IMR-90 (cell line): ENCODE results near the gene CDC20B. TPM values are rescaled to one million over a fixed set of nuclear protein-coding genes. Genes with fewer than 3 reads are reported as not detected.

Experiments
- ATAC-seq: fragments of 200-7000 bp; cut with Tn5 transposase; 2 replicates; pipeline ENCODE4 v1.9.1; 2020; ENCODE audit warnings: low read depth, mild to moderate bottlenecking, moderate library complexity
- BruUV-seq: library from RNA; stranded (reverse); fragments of 400-500 nt; replicated peaks from 2 replicates; lab custom pipeline; 2021; lab: Mats Ljungman, UMichigan
- CTCF ChIA-PET: fragments of 300-600 bp; formaldehyde crosslinking; extraction: SDS; loops from one replicate; lab custom pipeline; 2021; ENCODE audit warnings: antibody characterized with exemption; lab: Yijun Ruan, JAX
- POLR2A ChIA-PET: fragments of 300-600 bp; sonication (Branson Sonifier 250); formaldehyde crosslinking; loops from one replicate; lab custom pipeline; 2022; ENCODE audit warnings: antibody characterized with exemption; ENCODE audit not compliant: unreplicated experiment; lab: Charles Lee
- DNase-seq: peaks from one replicate; pipeline ENCODE4 v3.0.0; 2013
- H2AFZ ChIP-seq: replicated peaks from 2 replicates; pipeline ENCODE3; 2013; ENCODE audit warnings: low read length, mild to moderate bottlenecking; ENCODE audit not compliant: poor library complexity
- H2AK5ac ChIP-seq: 2 replicates; pipeline ENCODE4 v1.6.1; 2013; ENCODE audit warnings: low read depth, low read length, inconsistent platforms
- H2AK9ac ChIP-seq: replicated peaks from 2 replicates; pipeline ENCODE3; 2013; ENCODE audit warnings: mild to moderate bottlenecking, low read depth, low read length, moderate library complexity; ENCODE audit not compliant: poor library complexity
- H2BK120ac ChIP-seq: 2 replicates; pipeline ENCODE4 v1.6.1; 2013; ENCODE audit warnings: low read depth, low read length, inconsistent platforms
- H2BK15ac ChIP-seq: 3 replicates; pipeline ENCODE4 v1.6.1; 2013; ENCODE audit warnings: low read depth, low read length, inconsistent platforms
- H2BK20ac ChIP-seq: 2 replicates; pipeline ENCODE4 v1.6.1; 2013; ENCODE audit warnings: low read depth, mild to moderate bottlenecking, inconsistent platforms, low read length, moderate library complexity
- H2BK5ac ChIP-seq: 2 replicates; pipeline ENCODE4 v1.6.1; 2013; ENCODE audit warnings: mild to moderate bottlenecking, low read depth, low read length, inconsistent platforms; ENCODE audit not compliant: poor library complexity, severe bottlenecking
- H3K14ac ChIP-seq: replicated peaks from 2 replicates; pipeline ENCODE4 v1.6.1; 2013; ENCODE audit warnings: low read depth, low read length, inconsistent platforms
- H3K18ac ChIP-seq: 2 replicates; pipeline ENCODE4 v1.6.1; 2013; ENCODE audit warnings: low read depth, low read length, control low read depth
- H3K23ac ChIP-seq: 2 replicates; pipeline ENCODE4 v1.6.1; 2013; ENCODE audit warnings: low read depth, low read length, inconsistent platforms
- H3K27ac ChIP-seq: 2 replicates; pipeline ENCODE4 v1.5.1; 2013; ENCODE audit warnings: mild to moderate bottlenecking, control low read depth, low read length; ENCODE audit not compliant: insufficient read depth
- H3K27me3 ChIP-seq: 2 replicates; pipeline ENCODE4 v1.6.1; 2013; ENCODE audit warnings: low read length; ENCODE audit not compliant: control insufficient read depth, insufficient read depth
- H3K36me3 ChIP-seq: 2 replicates; pipeline ENCODE4 v1.6.1; 2013; ENCODE audit warnings: low read length, mixed read lengths; ENCODE audit not compliant: control insufficient read depth, insufficient read depth
- H3K4ac ChIP-seq: 2 replicates; pipeline ENCODE4 v1.6.1; 2013; ENCODE audit warnings: low read depth, low read length, inconsistent platforms
- H3K4me1 ChIP-seq: 2 replicates; pipeline ENCODE4 v1.6.1; 2013; ENCODE audit warnings: low read length, mixed read lengths; ENCODE audit not compliant: control insufficient read depth, insufficient read depth
- H3K4me2 ChIP-seq: 2 replicates; pipeline ENCODE4 v1.6.1; 2013; ENCODE audit warnings: low read depth, mild to moderate bottlenecking, control low read depth, low read length, moderate library complexity
- H3K4me3 ChIP-seq: 2 replicates; pipeline ENCODE4 v1.5.1; 2013; ENCODE audit warnings: low read depth, mild to moderate bottlenecking, control low read depth, low read length, moderate library complexity; ENCODE audit not compliant: insufficient read depth
- H3K56ac ChIP-seq: 2 replicates; pipeline ENCODE4 v1.6.1; 2013; ENCODE audit warnings: low read length, inconsistent platforms; ENCODE audit not compliant: insufficient read depth; ENCODE audit errors: extremely low read depth
- H3K79me1 ChIP-seq, 2 experiments: 2 replicates each; pipeline ENCODE4 v1.6.1; 2013; ENCODE audit warnings: low read length in 2 of 2, inconsistent platforms in 1 of 2, low read depth in 1 of 2
- H3K9ac ChIP-seq: 2 replicates; pipeline ENCODE4 v1.6.1; 2013; ENCODE audit warnings: low read depth, low read length, control low read depth
- H3K9me1 ChIP-seq: 2 replicates; pipeline ENCODE4 v1.6.1; 2013; ENCODE audit warnings: low read length, inconsistent platforms; ENCODE audit not compliant: insufficient read depth
- H3K9me3 ChIP-seq: 2 replicates; pipeline ENCODE4 v1.6.1; 2013; ENCODE audit warnings: low read length; ENCODE audit not compliant: control insufficient read depth, insufficient read depth
- H4K20me1 ChIP-seq: 2 replicates; pipeline ENCODE4 v1.6.1; 2013; ENCODE audit warnings: low read length, inconsistent platforms; ENCODE audit not compliant: insufficient read depth
- H4K5ac ChIP-seq: 2 replicates; pipeline ENCODE4 v1.6.1; 2013; ENCODE audit warnings: mild to moderate bottlenecking, low read depth, low read length, control low read depth
- H4K8ac ChIP-seq, 2 experiments: 2 replicates each; pipeline ENCODE4 v1.6.1; 2013; ENCODE audit warnings: low read depth in 2 of 2, low read length in 2 of 2, control low read depth in 1 of 2, inconsistent platforms in 1 of 2
- H4K91ac ChIP-seq: 2 replicates; pipeline ENCODE4 v1.6.1; 2013; ENCODE audit warnings: low read depth, low read length, inconsistent platforms; ENCODE audit not compliant: insufficient read depth
- BHLHE40 ChIP-seq: fragments of 150-350 bp; IDR thresholded peaks from 2 replicates; pipeline ENCODE4 v1.6.1; 2016; ENCODE audit warnings: mild to moderate bottlenecking, low read depth, low read length
- MXI1 ChIP-seq: IDR thresholded peaks from 2 replicates; pipeline ENCODE4 v1.6.1; 2012; ENCODE audit warnings: low read depth, mild to moderate bottlenecking, low read length, moderate library complexity, borderline replicate concordance
- POLR2A ChIP-seq: IDR thresholded peaks from 2 replicates; pipeline ENCODE4 v1.6.1; 2012; ENCODE audit warnings: mild to moderate bottlenecking, low read depth, low read length
- SMC3 ChIP-seq: fragments of 150-350 bp; IDR thresholded peaks from 2 replicates; pipeline ENCODE4 v1.6.1; 2016; ENCODE audit warnings: low read depth, mild to moderate bottlenecking, antibody characterized with exemption, low read length, moderate library complexity
- WGBS, 2 experiments: methylation state at CpG; one replicate each; pipeline versions ENCODE4 v1.1.5 to v1.1.7; 2013; ENCODE audit warnings: missing lambda C conversion rate in 2 of 2; ENCODE audit not compliant: insufficient read length in 1 of 2; ENCODE audit errors: extremely low coverage in 2 of 2; 5-methylcytosine and 5-hydroxymethylcytosine counted together
- dilution Hi-C: fragments of 300-500 bp; cut with HindIII; formaldehyde crosslinking; loops from one replicate; pipeline ENCODE4 v1.14.3; 2018; ENCODE audit warnings: low sequenced_read_pairs; ENCODE audit not compliant: unreplicated experiment
- in situ Hi-C: fragments of 300-500 bp; cut with MboI; formaldehyde crosslinking; loops from 3 replicates; pipeline ENCODE4 v1.14.3; 2019; ENCODE audit warnings: low sequenced_read_pairs, inconsistent platforms, mixed read lengths
- intact Hi-C: fragments of 100-400 bp; cut with micrococcal nuclease; formaldehyde crosslinking; loops from 2 replicates; pipeline ENCODE4 v1.10.0; 2022
- polyA plus RNA-seq, 3 experiments: library from polyadenylated mRNA; depleted of rRNA; stranded (reverse); fragments of >200 nt; gene quantifications; 2 replicates each; pipeline ENCODE4 v1.2.3, GENCODE V29; 2012; ENCODE audit warnings: low replicate concordance in 1 of 3
- total RNA-seq: library from RNA; depleted of rRNA; stranded (reverse); fragments of >200 nt; gene quantifications from 2 replicates; pipeline ENCODE4 v1.2.3, GENCODE V29; 2012

Gene CDC20B
- total and polyA plus RNA-seq, 2 of the 4 experiments (the other 2 are of a cell fraction), result not detected

DNA sequence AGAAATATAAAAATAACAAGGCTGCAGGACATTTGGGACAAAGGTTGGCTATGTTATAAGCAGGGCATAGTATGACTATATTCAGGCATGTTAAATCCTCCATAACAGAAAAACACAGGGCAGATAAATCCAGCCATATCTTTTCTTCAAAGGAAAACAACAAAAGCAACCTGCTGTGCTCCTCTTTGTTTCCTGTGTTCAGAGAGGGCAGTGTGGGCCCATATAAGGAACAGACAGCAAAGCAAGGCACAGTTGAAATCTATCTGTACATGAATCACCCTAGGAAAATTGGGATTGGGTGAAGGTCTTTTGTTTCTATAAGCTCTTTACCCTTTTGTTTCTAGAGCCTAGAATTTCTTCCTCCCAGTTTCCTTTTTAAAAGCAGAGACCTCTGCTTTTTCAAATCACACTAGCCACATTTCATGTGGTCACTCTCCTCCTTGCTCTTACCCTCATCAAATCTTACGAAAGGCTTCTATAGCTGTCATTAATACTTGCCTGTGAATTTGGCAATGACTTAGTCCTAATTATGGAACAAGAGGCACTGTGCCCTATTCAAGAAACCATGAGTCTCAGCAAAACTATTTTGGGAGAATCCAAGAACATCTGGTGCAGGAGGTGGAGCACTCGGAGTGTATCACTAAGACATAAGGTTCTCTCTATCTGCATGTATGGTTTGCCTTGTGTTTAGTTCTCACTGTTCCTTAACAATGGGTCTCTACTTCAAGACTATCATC, 68.8 kb downstream of the CDC20B start:
- H3K27ac ChIP-seq, result no peak overlapping the region
- no peaks in the 10 kb centered on the region for H4K20me1 ChIP-seq
- H2BK15ac ChIP-seq, result no peak overlapping the region
- ATAC-seq, result no peak
- no peak overlapping the region for H2BK120ac ChIP-seq
- no peak overlapping the region for H2BK5ac ChIP-seq
- H4K5ac ChIP-seq, result no peak overlapping the region
- no peak overlapping the region for H4K91ac ChIP-seq
- peaks cover 23% of the 10 kb centered on the region for H3K27me3 ChIP-seq
- WGBS, 2 experiments, result 80% methylated on average over 1 of the region's 2 CpGs; no CpG with 5 or more reads in 1 of the 2 experiments
- no peaks in the 10 kb centered on the region for H3K9me1 ChIP-seq
- H3K56ac ChIP-seq, result no peak overlapping the region
- in situ Hi-C loops (no loop called here), dilution Hi-C loops (no loop called here), intact Hi-C loops (no loop called here)
- no peak overlapping the region for H2BK20ac ChIP-seq
- no peak overlapping the region for H3K9ac ChIP-seq
- no peak overlapping the region for H4K8ac ChIP-seq
- TF ChIP-seq POLR2A (no peak), SMC3 (no peak), MXI1 (no peak), BHLHE40 (no peak)
- CTCF ChIA-PET, result interaction anchor here (0.6 kb wide), 1 partner anchor 133 kb away, joined by 3 read pairs; no protein-coding TSS in a partner anchor
- no peaks in the 10 kb centered on the region for H3K9me3 ChIP-seq
- H2AFZ ChIP-seq, result no peak overlapping the region
- no peak overlapping the region for H3K4me2 ChIP-seq
- H3K4me3 ChIP-seq, result no peak overlapping the region
- no peak overlapping the region for H3K23ac ChIP-seq
- no peak overlapping the region for H3K14ac ChIP-seq
- H2AK5ac ChIP-seq, result no peak overlapping the region
- no peak overlapping the region for H3K4ac ChIP-seq
- H3K36me3 ChIP-seq, result no peaks in the 10 kb centered on the region
- no peaks in the 10 kb centered on the region for H3K4me1 ChIP-seq
- no peak for DNase-seq
- BruUV-seq, result no TSS peak
- H3K18ac ChIP-seq, result no peak overlapping the region
- POLR2A ChIA-PET, result no interaction called here
- no peaks in the 10 kb centered on the region for H3K79me1 ChIP-seq
- H2AK9ac ChIP-seq, result no peak overlapping the region
